H1 (cell line): ENCODE measurements around the gene PALM. TPM values are rescaled to one million over a fixed set of nuclear protein-coding genes. Genes with fewer than 3 reads are reported as not detected.

Experiments used
- BCL11A ChIP-seq, 2 experiments: IDR thresholded peaks; one replicate each; pipeline ENCODE4 v1.6.1; 2011; ENCODE audit warnings: low read depth in 2 of 2, low read length in 2 of 2, mild to moderate bottlenecking in 2 of 2
- E2F6 ChIP-seq: IDR thresholded peaks from 2 replicates; pipeline ENCODE4 v1.6.1; 2012; ENCODE audit warnings: inconsistent platforms
- HDAC2 ChIP-seq, 2 experiments: fragments of 300-600 bp in 1 of 2; sonication (generic) in 1 of 2; IDR thresholded peaks; 2 replicates each; pipeline ENCODE4 v1.6.1; 2011 to 2012; ENCODE audit warnings: low read depth in 2 of 2, low read length in 2 of 2, mild to moderate bottlenecking in 2 of 2, moderate library complexity in 2 of 2, borderline replicate concordance in 1 of 2, inconsistent platforms in 1 of 2
- NANOG ChIP-seq: IDR thresholded peaks from 2 replicates; pipeline ENCODE4 v1.6.1; 2011; ENCODE audit warnings: low read length, low read depth, mild to moderate bottlenecking, inconsistent platforms; ENCODE audit not compliant: insufficient read depth, poor library complexity, severe bottlenecking
- SUZ12 ChIP-seq: fragments of 200-600 bp; sonication (generic); IDR thresholded peaks from 2 replicates; pipeline ENCODE4 v1.6.1; 2012; ENCODE audit warnings: mild to moderate bottlenecking, inconsistent platforms, low read length, moderate library complexity, mixed read lengths
- YY1 ChIP-seq: IDR thresholded peaks from 2 replicates; pipeline ENCODE4 v1.6.1; 2011; ENCODE audit warnings: low read depth, mild to moderate bottlenecking, low read length
- polyA plus RNA-seq, 7 experiments: library from polyadenylated mRNA; depleted of rRNA in 3 of 7; stranded (reverse) in 5 of 7; unstranded in 2 of 7; fragments of >200 nt in 5 of 7; fragments of 200-250 nt in 2 of 7; gene quantifications; 1 replicate in 5 of 7; 2 replicates in 1 of 7; 4 replicates in 1 of 7; pipeline versions ENCODE4 v1.2.1 to v1.2.3, GENCODE V29; 2011 to 2013; ENCODE audit warnings: missing spikeins in 2 of 7, mixed read lengths in 2 of 7
- total RNA-seq: library from RNA; stranded (reverse); fragmentation: NEBNext Ultra II Directional; extraction: Animal tissue kit (Norgen Biotek cat#: 25700); gene quantifications from 2 replicates; pipeline ENCODE4 v1.2.1, GENCODE V29; 2021

The PALM gene
- total and polyA plus RNA-seq, 2 of the 8 experiments (the other 6 are each of a cell fraction or from before 2014, with no cell fraction given): 5.7 to 16.5 TPM

GRCh38 chr19:782878-783668 lies 74.3 kb downstream of the PALM start (continued):
- TF ChIP-seq YY1: no peak
- no peak for TF ChIP-seq SUZ12
- no peak for TF ChIP-seq HDAC2 (IDR thresholded peaks at IDR 0.05; ENCODE audit: borderline replicate concordance in 1 of 2, low read depth in 2 of 2, low read length in 2 of 2)
- TF ChIP-seq NANOG: no peak
- TF ChIP-seq E2F6: no peak
- no peak for TF ChIP-seq BCL11A (IDR thresholded peaks at IDR 0.05; ENCODE audit: low read depth in 2 of 2, low read length in 2 of 2)
